Choroid plexus epithelial cell (primary cell): Measurements from ENCODE around the gene GDPD5.

Experiments
- DNase-seq: peaks from one replicate; pipeline ENCODE4 v3.0.0-alpha.2; 2010; ENCODE audit warnings: low read depth
- H3K4me3 ChIP-seq: 2 replicates; pipeline ENCODE4 v1.5.1; 2011; ENCODE audit warnings: low read depth, mild to moderate bottlenecking, control low read depth, low read length, moderate library complexity
- CTCF ChIP-seq: conservative IDR thresholded peaks from 2 replicates; pipeline ENCODE4 v1.5.1; 2011; ENCODE audit warnings: low read depth, mild to moderate bottlenecking, control low read depth, inconsistent platforms, low read length, moderate library complexity

GDPD5 gene

DNA sequence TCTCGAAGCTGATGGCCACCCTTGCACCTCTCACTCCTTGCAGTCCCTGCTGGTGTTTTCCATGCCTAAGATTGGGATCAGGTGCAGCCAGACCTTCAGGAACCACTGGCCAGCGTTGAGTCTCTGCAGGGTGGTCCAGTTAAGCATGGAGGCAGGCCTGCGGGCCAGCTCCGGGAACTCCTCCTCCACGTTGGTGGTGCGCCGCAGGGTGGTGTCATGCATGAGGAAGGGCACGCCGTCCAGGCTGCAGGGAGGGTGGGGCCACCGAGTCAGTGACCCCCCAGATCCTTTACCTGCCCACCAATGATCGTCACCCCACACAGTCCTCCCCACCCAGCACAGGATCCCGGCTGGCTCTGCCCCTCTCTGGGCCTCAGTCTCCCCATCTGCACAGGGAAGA is 82.7 kb downstream of the GDPD5 start:
- no peak for TF ChIP-seq CTCF
- DNase-seq, result no peak
- no peak overlapping the region for H3K4me3 ChIP-seq

DNA sequence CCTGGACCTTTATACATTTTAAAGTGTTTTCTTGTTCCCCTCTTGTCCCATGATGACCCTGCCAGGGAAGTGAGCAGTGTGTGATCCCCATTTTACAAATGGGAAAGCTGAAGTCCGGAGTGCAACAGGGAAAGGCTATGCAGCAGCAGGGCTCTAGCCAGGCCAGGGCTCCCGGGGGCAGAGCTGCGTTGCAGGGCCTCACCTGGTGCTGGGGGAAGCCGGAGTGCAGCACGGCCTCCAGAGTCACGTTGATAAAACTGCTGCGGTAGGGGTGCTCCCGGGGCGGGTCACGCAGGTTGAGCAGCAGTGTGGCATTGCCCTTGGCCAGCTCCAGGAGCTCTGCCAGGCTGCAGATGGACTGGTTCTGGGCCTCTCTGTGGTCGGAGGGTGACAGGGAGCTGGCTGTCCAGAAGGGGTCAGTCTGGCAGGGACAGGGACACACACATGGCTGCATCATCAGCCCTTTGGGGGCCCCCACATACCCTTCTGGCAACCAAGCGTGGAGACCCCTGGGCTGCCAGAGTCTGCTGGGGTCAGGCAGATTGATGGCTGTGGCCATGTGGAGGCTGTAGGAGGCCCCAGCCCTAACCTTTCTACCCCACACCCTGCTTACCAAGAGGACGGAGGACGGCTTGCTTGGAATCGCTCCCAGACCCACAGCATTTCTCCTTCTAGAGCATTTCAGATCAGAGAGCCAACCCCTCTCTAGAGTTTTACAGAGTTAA is 83.4 kb downstream of the GDPD5 start:
- no peak overlapping the region for H3K4me3 ChIP-seq
- no peak for DNase-seq
- no peak for TF ChIP-seq CTCF

GRCh38 chr11:75441804-75442132 is 84.0 kb downstream of the GDPD5 start:
- no peak for TF ChIP-seq CTCF
- no peak for DNase-seq
- H3K4me3 ChIP-seq, result no peak overlapping the region

DNA sequence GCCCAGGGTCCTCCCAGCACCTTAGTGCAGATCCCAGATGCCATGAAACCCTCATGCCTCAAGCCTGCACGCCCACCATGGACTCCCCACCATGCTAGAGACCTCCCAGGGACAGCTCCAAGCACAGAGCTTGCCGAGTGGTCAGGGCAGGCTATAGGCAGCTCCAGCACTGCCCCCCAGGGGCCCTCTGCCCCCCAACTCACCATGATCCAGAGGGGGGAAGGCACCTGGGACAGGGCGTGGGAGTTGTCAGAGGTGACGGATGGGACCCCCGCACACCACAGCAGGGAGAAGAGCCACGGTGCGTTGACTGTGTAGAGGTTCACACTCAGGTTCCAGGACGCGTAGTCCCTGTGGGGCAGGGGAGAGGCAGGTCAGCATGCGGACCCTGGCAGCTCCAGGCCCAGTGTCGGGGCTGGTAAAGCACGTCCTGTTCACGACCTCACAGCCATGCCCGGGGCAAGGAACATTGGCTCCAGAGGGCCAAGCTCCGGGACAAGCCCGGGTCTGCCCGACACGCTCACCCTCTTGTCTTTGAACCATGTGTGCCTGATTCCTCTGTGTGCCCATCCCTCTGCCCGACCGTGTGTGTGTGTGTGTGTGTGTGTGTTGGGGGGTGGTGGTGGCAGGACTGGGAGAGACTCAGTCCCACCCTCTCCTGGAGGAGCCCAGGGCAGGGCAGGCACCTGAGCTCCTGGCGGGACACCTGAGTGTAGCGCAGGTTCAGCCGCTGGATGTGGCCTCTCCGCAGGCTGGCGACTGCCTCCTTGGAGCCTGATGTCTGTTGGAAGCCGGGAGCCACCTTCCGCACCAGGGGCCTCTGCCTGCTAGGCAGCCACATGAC is 84.6 kb downstream of the GDPD5 start:
- H3K4me3 ChIP-seq, result no peak overlapping the region
- no peak for DNase-seq
- no peak for TF ChIP-seq CTCF

DNA sequence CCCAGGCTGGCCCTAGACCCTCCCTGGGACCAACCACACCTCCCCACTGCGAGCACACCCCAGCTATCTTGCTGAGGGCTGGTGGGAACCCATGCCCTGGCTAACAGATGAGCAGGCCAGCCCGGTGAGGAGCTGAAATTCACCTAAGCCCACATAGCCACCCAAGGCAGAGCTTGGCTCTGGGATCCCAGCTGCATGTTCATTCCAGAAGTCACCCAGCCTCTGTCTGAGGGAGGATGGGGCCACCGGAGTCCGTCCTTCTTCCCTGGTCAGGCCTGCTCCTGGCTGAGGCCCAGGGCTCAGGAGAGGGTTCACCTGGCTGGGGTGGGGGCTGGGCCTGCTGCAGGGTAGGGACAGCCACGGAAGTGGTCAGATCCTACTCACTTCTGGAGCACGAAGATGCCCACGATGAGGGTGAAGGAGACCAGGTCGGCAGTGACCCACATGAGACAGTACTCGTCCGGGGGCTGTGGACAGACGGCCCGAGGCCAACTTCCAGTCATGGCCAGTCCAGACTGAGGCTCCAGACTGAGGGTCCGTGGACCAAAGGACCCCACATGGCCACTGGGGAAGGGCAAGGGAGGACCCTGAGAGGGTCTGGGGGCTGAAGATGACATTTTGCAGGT is 86.1 kb downstream of the GDPD5 start:
- TF ChIP-seq CTCF, result no peak
- no peak overlapping the region for H3K4me3 ChIP-seq
- no peak for DNase-seq

GRCh38 chr11:75439026-75439425 is 86.7 kb downstream of the GDPD5 start:
- TF ChIP-seq CTCF, result no peak
- H3K4me3 ChIP-seq, result no peak overlapping the region
- DNase-seq, result no peak
